BLaER1 (cell line): ENCODE measurements around the gene SRSF9.
"Not testable (repeated sequence)": the region's sequence is repeated elsewhere in the genome, so short reads cannot be mapped to it uniquely, and the experiment has no call there.

Experiments
- H3K27ac ChIP-seq: shearing (Covaris generic); formaldehyde crosslinking; 2 replicates; pipeline ENCODE4 v1.8.1; 2022
- H3K27me3 ChIP-seq: shearing (Covaris generic); formaldehyde crosslinking; 2 replicates; pipeline ENCODE4 v1.8.1; 2022
- H3K36me3 ChIP-seq: shearing (Covaris generic); formaldehyde crosslinking; 2 replicates; pipeline ENCODE4 v1.8.1; 2022
- H3K4me1 ChIP-seq: shearing (Covaris generic); formaldehyde crosslinking; 2 replicates; pipeline ENCODE4 v1.8.1; 2022
- H3K4me2 ChIP-seq: shearing (Covaris generic); formaldehyde crosslinking; 2 replicates; pipeline ENCODE4 v1.8.1; 2022
- H3K4me3 ChIP-seq: shearing (Covaris generic); formaldehyde crosslinking; 2 replicates; pipeline ENCODE4 v1.8.1; 2022
- H3K9ac ChIP-seq: shearing (Covaris generic); formaldehyde crosslinking; 2 replicates; pipeline ENCODE4 v1.8.1; 2022
- H3K9me3 ChIP-seq: shearing (Covaris generic); formaldehyde crosslinking; 2 replicates; pipeline ENCODE4 v1.8.1; 2022
- H4K20me1 ChIP-seq: shearing (Covaris generic); formaldehyde crosslinking; 2 replicates; pipeline ENCODE4 v1.8.1; 2022
- Cebpa-rat ChIP-seq: shearing (Covaris generic); IDR thresholded peaks from 2 replicates; pipeline ENCODE4 v1.8.1; 2022

Gene SRSF9

GRCh38 chr12:120457133-120457532, 12.4 kb downstream of the SRSF9 start:
- no peak for TF ChIP-seq Cebpa-rat
- no peak overlapping the region for H3K27ac ChIP-seq
- H3K4me1 ChIP-seq: peaks cover 22% of the 10 kb centered on the region
- H3K9ac ChIP-seq: no peak overlapping the region
- H3K36me3 ChIP-seq: peaks cover 97% of the 10 kb centered on the region
- peaks cover 100% of the 10 kb centered on the region for H4K20me1 ChIP-seq
- H3K4me2 ChIP-seq: no peak overlapping the region
- no peaks in the 10 kb centered on the region for H3K27me3 ChIP-seq
- no peaks in the 10 kb centered on the region for H3K9me3 ChIP-seq
- H3K4me3 ChIP-seq: no peak overlapping the region

GRCh38 chr12:120455302-120455701, 14.2 kb downstream of the SRSF9 start:
- peaks cover 99% of the 10 kb centered on the region for H4K20me1 ChIP-seq
- H3K36me3 ChIP-seq: peaks cover 97% of the 10 kb centered on the region
- no peak overlapping the region for H3K4me3 ChIP-seq
- no peaks in the 10 kb centered on the region for H3K27me3 ChIP-seq
- peaks cover 22% of the 10 kb centered on the region for H3K4me1 ChIP-seq
- no peak overlapping the region for H3K9ac ChIP-seq
- no peaks in the 10 kb centered on the region for H3K9me3 ChIP-seq
- TF ChIP-seq Cebpa-rat: no peak
- peak overlapping the region; percentile 54 for H3K4me2 ChIP-seq
- peak overlapping the region; percentile 18; the same call in 1 of the 2 replicates for H3K27ac ChIP-seq

- Histone ChIP-seq H3K27me3 (no peaks in the 10 kb centered on the region), H3K9ac (no peak overlapping the region), H4K20me1 (peaks cover 97% of the 10 kb centered on the region), H3K27ac (no peak overlapping the region), H3K36me3 (peaks cover 95% of the 10 kb centered on the region), H3K4me1 (peaks cover 22% of the 10 kb centered on the region), H3K4me2 (no peak overlapping the region), H3K4me3 (no peak overlapping the region), H3K9me3 (no peaks in the 10 kb centered on the region)
- TF ChIP-seq Cebpa-rat: no peak
Measured at GRCh38 chr12:120453977-120454376, 15.6 kb downstream of the SRSF9 start.

- Histone ChIP-seq H4K20me1 (peaks cover 94% of the 10 kb centered on the region), H3K4me2 (no peak overlapping the region), H3K27me3 (no peaks in the 10 kb centered on the region), H3K9me3 (no peaks in the 10 kb centered on the region), H3K36me3 (peaks cover 95% of the 10 kb centered on the region), H3K9ac (no peak overlapping the region), H3K27ac (no peak overlapping the region), H3K4me1 (peaks cover 26% of the 10 kb centered on the region), H3K4me3 (no peak overlapping the region)
- no peak for TF ChIP-seq Cebpa-rat
Measured at GRCh38 chr12:120453060-120453750, 16.3 kb downstream of the SRSF9 start.

GRCh38 chr12:120452524-120452923, 17.0 kb downstream of the SRSF9 start:
- H3K9ac ChIP-seq, H3K9me3 ChIP-seq, H3K27ac ChIP-seq, H3K27me3 ChIP-seq, H3K4me3 ChIP-seq, H3K4me2 ChIP-seq: not testable (repeated sequence)
- Histone ChIP-seq H3K4me1 (peaks cover 33% of the 10 kb centered on the region), H4K20me1 (peaks cover 94% of the 10 kb centered on the region), H3K36me3 (peaks cover 95% of the 10 kb centered on the region)

- H3K27ac ChIP-seq: no peak overlapping the region
- H3K27me3 ChIP-seq: no peaks in the 10 kb centered on the region
- H3K36me3 ChIP-seq: peaks cover 71% of the 10 kb centered on the region
- peaks cover 30% of the 10 kb centered on the region for H3K4me1 ChIP-seq
- peak overlapping the region; percentile 93; the same call in 1 of the 2 replicates for H3K9ac ChIP-seq
- no peak for TF ChIP-seq Cebpa-rat
- peak overlapping the region; percentile 97 for H3K4me2 ChIP-seq
- H3K9me3 ChIP-seq: no peaks in the 10 kb centered on the region
- peak overlapping the region; percentile 94 for H3K4me3 ChIP-seq
- H4K20me1 ChIP-seq: peaks cover 80% of the 10 kb centered on the region
Measured at GRCh38 chr12:120447992-120448391, 21.6 kb downstream of the SRSF9 start.

- Histone ChIP-seq H3K27ac (peak overlapping the region; percentile 94), H3K36me3 (peaks cover 70% of the 10 kb centered on the region), H3K4me1 (peaks cover 30% of the 10 kb centered on the region)
Measured at GRCh38 chr12:120446844-120447178, 22.7 kb downstream of the SRSF9 start.

GRCh38 chr12:120445911-120446843, 23.4 kb downstream of the SRSF9 start, which contains the start of the genes GATC and TRIAP1:
Gene GATC, plus strand, starts transcription at chr12:120446444. Its CDS starts 37 bp downstream, at chr12:120446481.
Gene TRIAP1, minus strand, starts transcription at chr12:120446384. Its CDS starts 12 bp downstream, at chr12:120446372.
- Histone ChIP-seq H3K9ac (peak within 1 kb of the TSS; percentile 93), H3K27ac (peak within 1 kb of the TSS; percentile 94), H3K36me3 (peaks cover 70% of the 10 kb centered on the region), H3K27me3 (no peaks in the 10 kb centered on the region), H3K9me3 (no peaks in the 10 kb centered on the region), H4K20me1 (peaks cover 71% of the 10 kb centered on the region), H3K4me1 (peaks cover 30% of the 10 kb centered on the region), H3K4me3 (peak within 1 kb of the TSS; percentile 94), H3K4me2 (peak within 1 kb of the TSS; percentile 97)
- no peak for TF ChIP-seq Cebpa-rat

More at GRCh38 chr12:120446844-120447178, 22.7 kb downstream of the SRSF9 start:
- H3K4me2 ChIP-seq: peak overlapping the region; percentile 97
- not testable (repeated sequence) for H3K9me3 ChIP-seq, H3K27me3 ChIP-seq
- H3K9ac ChIP-seq: peak overlapping the region; percentile 93
- H3K4me3 ChIP-seq: peak overlapping the region; percentile 94
- H4K20me1 ChIP-seq: peaks cover 77% of the 10 kb centered on the region

- H3K27me3 ChIP-seq: no peaks in the 10 kb centered on the region
- H3K4me1 ChIP-seq: peaks cover 35% of the 10 kb centered on the region
- H3K9ac ChIP-seq: no peak overlapping the region
- no peak overlapping the region; the same call in 1 of the 2 replicates for H3K4me3 ChIP-seq
- peak overlapping the region; percentile 97 for H3K4me2 ChIP-seq
- TF ChIP-seq Cebpa-rat: no peak; the same call in 1 of the 2 replicates
- no peak overlapping the region for H3K27ac ChIP-seq
- H4K20me1 ChIP-seq: peaks cover 73% of the 10 kb centered on the region
- H3K9me3 ChIP-seq: no peaks in the 10 kb centered on the region
- peaks cover 69% of the 10 kb centered on the region for H3K36me3 ChIP-seq
Measured at GRCh38 chr12:120444676-120445075, 24.9 kb downstream of the SRSF9 start.
